ENCODE data around the gene MAPK4. TPM values are rescaled to one million over a fixed set of nuclear protein-coding genes. Genes with fewer than 3 reads are reported as not detected.

Gene MAPK4
- total RNA-seq, 1 experiment from 2014 or later: 4.2 TPM

GRCh38 chr18:50775207-50775606, 215.3 kb downstream of the MAPK4 start:
- Mint-ChIP-seq H3K9me3 (peaks cover 12% of the 10 kb centered on the region), H3K4me1 (peaks cover 22% of the 10 kb centered on the region), H3K27ac (no peak overlapping the region), H3K36me3 (peaks cover 6% of the 10 kb centered on the region), H3K27me3 (ENCODE audit: low read depth) (no peaks in the 10 kb centered on the region; the same call in 1 of the 2 replicates), H3K4me3 (no peak overlapping the region)
- ChIA-PET CTCF (no interaction called here), POLR2A (no interaction called here)
- TF ChIP-seq CREB1 (CRISPR knock-in tag; IDR thresholded peaks at IDR 0.05) (no peak), ZSCAN18 (CRISPR knock-in tag; IDR thresholded peaks at IDR 0.05) (no peak), ZBTB21 (CRISPR knock-in tag; IDR thresholded peaks at IDR 0.05; ENCODE audit: borderline replicate concordance) (no peak), MAX (CRISPR knock-in tag; IDR thresholded peaks at IDR 0.05) (no peak), JUN (CRISPR knock-in tag; IDR thresholded peaks at IDR 0.05) (no peak), MYBL2 (CRISPR knock-in tag; IDR thresholded peaks at IDR 0.05) (no peak)
- TF ChIP-seq, protein P1, sequence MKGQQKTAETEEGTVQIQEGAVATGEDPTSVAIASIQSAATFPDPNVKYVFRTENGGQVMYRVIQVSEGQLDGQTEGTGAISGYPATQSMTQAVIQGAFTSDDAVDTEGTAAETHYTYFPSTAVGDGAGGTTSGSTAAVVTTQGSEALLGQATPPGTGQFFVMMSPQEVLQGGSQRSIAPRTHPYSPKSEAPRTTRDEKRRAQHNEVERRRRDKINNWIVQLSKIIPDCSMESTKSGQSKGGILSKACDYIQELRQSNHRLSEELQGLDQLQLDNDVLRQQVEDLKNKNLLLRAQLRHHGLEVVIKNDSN (CRISPR knock-in tag; IDR thresholded peaks at IDR 0.05): no peak
- TF ChIP-seq, protein P2, sequence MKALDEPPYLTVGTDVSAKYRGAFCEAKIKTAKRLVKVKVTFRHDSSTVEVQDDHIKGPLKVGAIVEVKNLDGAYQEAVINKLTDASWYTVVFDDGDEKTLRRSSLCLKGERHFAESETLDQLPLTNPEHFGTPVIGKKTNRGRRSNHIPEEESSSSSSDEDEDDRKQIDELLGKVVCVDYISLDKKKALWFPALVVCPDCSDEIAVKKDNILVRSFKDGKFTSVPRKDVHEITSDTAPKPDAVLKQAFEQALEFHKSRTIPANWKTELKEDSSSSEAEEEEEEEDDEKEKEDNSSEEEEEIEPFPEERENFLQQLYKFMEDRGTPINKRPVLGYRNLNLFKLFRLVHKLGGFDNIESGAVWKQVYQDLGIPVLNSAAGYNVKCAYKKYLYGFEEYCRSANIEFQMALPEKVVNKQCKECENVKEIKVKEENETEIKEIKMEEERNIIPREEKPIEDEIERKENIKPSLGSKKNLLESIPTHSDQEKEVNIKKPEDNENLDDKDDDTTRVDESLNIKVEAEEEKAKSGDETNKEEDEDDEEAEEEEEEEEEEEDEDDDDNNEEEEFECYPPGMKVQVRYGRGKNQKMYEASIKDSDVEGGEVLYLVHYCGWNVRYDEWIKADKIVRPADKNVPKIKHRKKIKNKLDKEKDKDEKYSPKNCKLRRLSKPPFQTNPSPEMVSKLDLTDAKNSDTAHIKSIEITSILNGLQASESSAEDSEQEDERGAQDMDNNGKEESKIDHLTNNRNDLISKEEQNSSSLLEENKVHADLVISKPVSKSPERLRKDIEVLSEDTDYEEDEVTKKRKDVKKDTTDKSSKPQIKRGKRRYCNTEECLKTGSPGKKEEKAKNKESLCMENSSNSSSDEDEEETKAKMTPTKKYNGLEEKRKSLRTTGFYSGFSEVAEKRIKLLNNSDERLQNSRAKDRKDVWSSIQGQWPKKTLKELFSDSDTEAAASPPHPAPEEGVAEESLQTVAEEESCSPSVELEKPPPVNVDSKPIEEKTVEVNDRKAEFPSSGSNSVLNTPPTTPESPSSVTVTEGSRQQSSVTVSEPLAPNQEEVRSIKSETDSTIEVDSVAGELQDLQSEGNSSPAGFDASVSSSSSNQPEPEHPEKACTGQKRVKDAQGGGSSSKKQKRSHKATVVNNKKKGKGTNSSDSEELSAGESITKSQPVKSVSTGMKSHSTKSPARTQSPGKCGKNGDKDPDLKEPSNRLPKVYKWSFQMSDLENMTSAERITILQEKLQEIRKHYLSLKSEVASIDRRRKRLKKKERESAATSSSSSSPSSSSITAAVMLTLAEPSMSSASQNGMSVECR (CRISPR knock-in tag; IDR thresholded peaks at IDR 0.05; ENCODE audit: borderline replicate concordance): no peak
- peak; percentile 76 for ATAC-seq
- no peak for DNase-seq (ENCODE audit: low spot score)

- ChIA-PET POLR2A (no interaction called here), CTCF (interaction anchor here (1.1 to 1.2 kb wide), 2 partner anchors 9 to 43 kb away, joined by 4 to 5 read pairs; no protein-coding TSS in a partner anchor)
- no peaks in the 10 kb centered on the region; the same call in 1 of the 2 replicates for H3K27me3 Mint-ChIP-seq (ENCODE audit: low read depth)
- H3K4me1 Mint-ChIP-seq: peaks cover 26% of the 10 kb centered on the region
- ATAC-seq (no peak; the same call in 1 of the 2 replicates), DNase-seq (ENCODE audit: low spot score) (no peak)
- H3K27ac Mint-ChIP-seq: no peak overlapping the region; the same call in 1 of the 2 replicates
- TF ChIP-seq IRF1 (CRISPR knock-in tag; IDR thresholded peaks at IDR 0.05) (no peak), JUN (CRISPR knock-in tag; IDR thresholded peaks at IDR 0.05) (no peak), ZNF317 (CRISPR knock-in tag; IDR thresholded peaks at IDR 0.05; ENCODE audit: borderline replicate concordance, low read depth) (no peak), MYBL2 (CRISPR knock-in tag; IDR thresholded peaks at IDR 0.05) (no peak), RELA (CRISPR knock-in tag; IDR thresholded peaks at IDR 0.05; ENCODE audit: borderline replicate concordance) (no peak), STAT6 (CRISPR knock-in tag; conservative IDR thresholded peaks at IDR 0.05; ENCODE audit: low read depth) (no peak), ZNF512 (CRISPR knock-in tag; IDR thresholded peaks at IDR 0.05; ENCODE audit: borderline replicate concordance) (no peak), ESRRA (CRISPR knock-in tag; IDR thresholded peaks at IDR 0.05; ENCODE audit: borderline replicate concordance) (no peak), HMGA2 (CRISPR knock-in tag; IDR thresholded peaks at IDR 0.05) (no peak), ATF2 (CRISPR knock-in tag; IDR thresholded peaks at IDR 0.05; ENCODE audit: borderline replicate concordance, low read depth) (no peak), EMX1 (CRISPR knock-in tag; IDR thresholded peaks at IDR 0.05) (no peak)
- TF ChIP-seq, protein P3, sequence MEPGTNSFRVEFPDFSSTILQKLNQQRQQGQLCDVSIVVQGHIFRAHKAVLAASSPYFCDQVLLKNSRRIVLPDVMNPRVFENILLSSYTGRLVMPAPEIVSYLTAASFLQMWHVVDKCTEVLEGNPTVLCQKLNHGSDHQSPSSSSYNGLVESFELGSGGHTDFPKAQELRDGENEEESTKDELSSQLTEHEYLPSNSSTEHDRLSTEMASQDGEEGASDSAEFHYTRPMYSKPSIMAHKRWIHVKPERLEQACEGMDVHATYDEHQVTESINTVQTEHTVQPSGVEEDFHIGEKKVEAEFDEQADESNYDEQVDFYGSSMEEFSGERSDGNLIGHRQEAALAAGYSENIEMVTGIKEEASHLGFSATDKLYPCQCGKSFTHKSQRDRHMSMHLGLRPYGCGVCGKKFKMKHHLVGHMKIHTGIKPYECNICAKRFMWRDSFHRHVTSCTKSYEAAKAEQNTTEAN (CRISPR knock-in tag; IDR thresholded peaks at IDR 0.05): no peak
- peaks cover under 1% of the 10 kb centered on the region for H3K36me3 Mint-ChIP-seq
- H3K4me3 Mint-ChIP-seq: no peak overlapping the region
- H3K9me3 Mint-ChIP-seq: peaks cover 7% of the 10 kb centered on the region
These were observed 215.8 kb downstream of the MAPK4 start for GRCh38 chr18:50775726-50776125.
